GM19240 (cell line): ENCODE data around the gene ANKRD42.

Experiments used
- DNase-seq: peaks from one replicate; pipeline ENCODE4 v3.0.0; 2011; ENCODE audit warnings: low spot score; ENCODE audit not compliant: insufficient read length

Gene ANKRD42

GRCh38 chr11:83193315-83194280 is at the start of gene ANKRD42:
TSS of gene ANKRD42 (plus strand) at chr11:83193712. CDS start at chr11:83194671, 959 bp downstream.
- DNase-seq, result peak; percentile 71

GRCh38 chr11:83147895-83148294 is 45.6 kb upstream of the ANKRD42 start:
- no peak for DNase-seq

- no peak for DNase-seq
Measured at GRCh38 chr11:83150450-83150849, 43.1 kb upstream of the ANKRD42 start.

- DNase-seq, result no peak
Measured at GRCh38 chr11:83151274-83151977, 42.1 kb upstream of the ANKRD42 start.

- no peak for DNase-seq
Measured at GRCh38 chr11:83152264-83152663, 41.2 kb upstream of the ANKRD42 start.

GRCh38 chr11:83153764-83154163 is 39.7 kb upstream of the ANKRD42 start:
- DNase-seq, result no peak

- peak; percentile 74 for DNase-seq
Measured at GRCh38 chr11:83156144-83156995, 37.1 kb upstream of the ANKRD42 start.

- no peak for DNase-seq
Measured at GRCh38 chr11:83156996-83157593, 36.4 kb upstream of the ANKRD42 start, which contains the start of gene PCF11. TSS of gene PCF11 (plus strand) at chr11:83157131. CDS start at chr11:83157440, 309 bp downstream.

- DNase-seq, result no peak
Measured at GRCh38 chr11:83157594-83158356, 35.7 kb upstream of the ANKRD42 start.

- DNase-seq, result no peak
Measured at GRCh38 chr11:83158357-83158786, 35.1 kb upstream of the ANKRD42 start.

- DNase-seq, result no peak
Measured at GRCh38 chr11:83158965-83159901, 34.3 kb upstream of the ANKRD42 start.

- DNase-seq, result no peak
Measured at GRCh38 chr11:83159902-83160865, 33.3 kb upstream of the ANKRD42 start.

GRCh38 chr11:83161610-83162199 is 31.8 kb upstream of the ANKRD42 start:
- no peak for DNase-seq

- DNase-seq, result no peak
Measured at GRCh38 chr11:83162377-83162776, 31.1 kb upstream of the ANKRD42 start.

GRCh38 chr11:83166193-83166866 is 27.2 kb upstream of the ANKRD42 start:
- DNase-seq, result no peak

- DNase-seq, result no peak
Measured at GRCh38 chr11:83168756-83169155, 24.8 kb upstream of the ANKRD42 start.

GRCh38 chr11:83170865-83171264 is 22.6 kb upstream of the ANKRD42 start:
- DNase-seq, result no peak
